Measurements from ENCODE around the gene MTURN.

The MTURN gene

GRCh38 chr7:30191809-30192208, 57.0 kb downstream of the MTURN start:
- Mint-ChIP-seq H3K4me3 (no peak overlapping the region), H3K36me3 (no peaks in the 10 kb centered on the region), H3K9me3 (peaks cover 7% of the 10 kb centered on the region), H3K27ac (no peak overlapping the region), H3K4me1 (no peaks in the 10 kb centered on the region)
- ATAC-seq: no peak
- DNase-seq (ENCODE audit: low spot score in 2 of 2): no peak

GRCh38 chr7:30193336-30193943, 58.7 kb downstream of the MTURN start:
- Mint-ChIP-seq H3K4me3 (no peak overlapping the region), H3K36me3 (no peaks in the 10 kb centered on the region), H3K9me3 (peaks cover 6% of the 10 kb centered on the region), H3K4me1 (no peaks in the 10 kb centered on the region), H3K27ac (no peak overlapping the region)
- ATAC-seq: no peak
- no peak for DNase-seq (ENCODE audit: low spot score in 2 of 2)

- Mint-ChIP-seq H3K27ac (no peak overlapping the region), H3K4me3 (no peak overlapping the region), H3K36me3 (no peaks in the 10 kb centered on the region), H3K9me3 (peaks cover 6% of the 10 kb centered on the region), H3K4me1 (no peaks in the 10 kb centered on the region)
- ATAC-seq: no peak
- no peak for DNase-seq (ENCODE audit: low spot score in 2 of 2)
Measured at GRCh38 chr7:30196408-30196807, 61.6 kb downstream of the MTURN start.

- H3K36me3 Mint-ChIP-seq: no peaks in the 10 kb centered on the region
- H3K27ac Mint-ChIP-seq: no peak overlapping the region
- H3K9me3 Mint-ChIP-seq: peaks cover 6% of the 10 kb centered on the region
- H3K4me1 Mint-ChIP-seq: no peaks in the 10 kb centered on the region
- DNase-seq (ENCODE audit: low spot score in 2 of 2) (no peak), ATAC-seq (no peak)
- H3K4me3 Mint-ChIP-seq: no peak overlapping the region
Measured at GRCh38 chr7:30197438-30197837, 62.7 kb downstream of the MTURN start.

- no peak overlapping the region for H3K4me3 Mint-ChIP-seq
Measured at GRCh38 chr7:30199271-30199670, 64.5 kb downstream of the MTURN start.

GRCh38 chr7:30200591-30200990, 65.8 kb downstream of the MTURN start:
- H3K4me3 Mint-ChIP-seq: no peak overlapping the region
- ATAC-seq (no peak), DNase-seq (ENCODE audit: low spot score in 2 of 2) (no peak)
- peaks cover 6% of the 10 kb centered on the region for H3K9me3 Mint-ChIP-seq
- no peaks in the 10 kb centered on the region for H3K4me1 Mint-ChIP-seq
- no peaks in the 10 kb centered on the region for H3K36me3 Mint-ChIP-seq
- no peak overlapping the region for H3K27ac Mint-ChIP-seq

More at GRCh38 chr7:30199271-30199670, 64.5 kb downstream of the MTURN start:
- no peak for DNase-seq (ENCODE audit: low spot score in 2 of 2)
- Mint-ChIP-seq H3K27ac (no peak overlapping the region), H3K36me3 (no peaks in the 10 kb centered on the region), H3K9me3 (peaks cover 6% of the 10 kb centered on the region), H3K4me1 (no peaks in the 10 kb centered on the region)
- ATAC-seq: no peak

GRCh38 chr7:30201161-30201666, 66.4 kb downstream of the MTURN start:
- DNase-seq (ENCODE audit: low spot score in 2 of 2) (no peak), ATAC-seq (no peak)
- H3K9me3 Mint-ChIP-seq: peaks cover 6% of the 10 kb centered on the region
- H3K27ac Mint-ChIP-seq: no peak overlapping the region
- no peaks in the 10 kb centered on the region for H3K4me1 Mint-ChIP-seq
- H3K4me3 Mint-ChIP-seq: no peak overlapping the region
- no peaks in the 10 kb centered on the region for H3K36me3 Mint-ChIP-seq

- DNase-seq (ENCODE audit: low spot score in 2 of 2) (no peak), ATAC-seq (no peak)
- Mint-ChIP-seq H3K27ac (no peak overlapping the region), H3K36me3 (no peaks in the 10 kb centered on the region), H3K4me3 (no peak overlapping the region), H3K4me1 (no peaks in the 10 kb centered on the region), H3K9me3 (peaks cover 3% of the 10 kb centered on the region)
Measured at GRCh38 chr7:30201921-30202320, 67.1 kb downstream of the MTURN start.

GRCh38 chr7:30202671-30203070, 67.9 kb downstream of the MTURN start:
- ATAC-seq (no peak), DNase-seq (ENCODE audit: low spot score in 2 of 2) (no peak)
- no peaks in the 10 kb centered on the region for H3K4me1 Mint-ChIP-seq
- no peak overlapping the region for H3K4me3 Mint-ChIP-seq
- H3K27ac Mint-ChIP-seq: no peak overlapping the region
- no peaks in the 10 kb centered on the region for H3K9me3 Mint-ChIP-seq
- H3K36me3 Mint-ChIP-seq: no peaks in the 10 kb centered on the region

GRCh38 chr7:30206491-30206890, 71.7 kb downstream of the MTURN start:
- no peaks in the 10 kb centered on the region for H3K36me3 Mint-ChIP-seq
- no peak overlapping the region for H3K27ac Mint-ChIP-seq
- DNase-seq (ENCODE audit: low spot score in 2 of 2) (no peak), ATAC-seq (no peak)
- no peak overlapping the region for H3K4me3 Mint-ChIP-seq
- H3K4me1 Mint-ChIP-seq: no peaks in the 10 kb centered on the region
- no peaks in the 10 kb centered on the region for H3K9me3 Mint-ChIP-seq

- ATAC-seq (no peak), DNase-seq (ENCODE audit: low spot score in 2 of 2) (no peak)
- Mint-ChIP-seq H3K9me3 (no peaks in the 10 kb centered on the region), H3K4me3 (no peak overlapping the region), H3K27ac (no peak overlapping the region), H3K36me3 (no peaks in the 10 kb centered on the region), H3K4me1 (no peaks in the 10 kb centered on the region)
Measured at GRCh38 chr7:30206942-30207341, 72.2 kb downstream of the MTURN start.

- H3K27ac Mint-ChIP-seq: no peak overlapping the region
- H3K36me3 Mint-ChIP-seq: no peaks in the 10 kb centered on the region
- no peaks in the 10 kb centered on the region for H3K4me1 Mint-ChIP-seq
- ATAC-seq (no peak), DNase-seq (ENCODE audit: low spot score in 2 of 2) (no peak)
- H3K9me3 Mint-ChIP-seq: no peaks in the 10 kb centered on the region
- no peak overlapping the region for H3K4me3 Mint-ChIP-seq
Measured at GRCh38 chr7:30207376-30207775, 72.6 kb downstream of the MTURN start.

GRCh38 chr7:30209951-30210350, 75.2 kb downstream of the MTURN start:
- Mint-ChIP-seq H3K36me3 (no peaks in the 10 kb centered on the region), H3K9me3 (no peaks in the 10 kb centered on the region), H3K27ac (no peak overlapping the region), H3K4me3 (no peak overlapping the region), H3K4me1 (no peaks in the 10 kb centered on the region)
- ATAC-seq (no peak), DNase-seq (ENCODE audit: low spot score in 2 of 2) (no peak)

Measured in stimulated activated effector memory CD8-positive, alpha-beta T cell treated with anti-CD3 and anti-CD28 coated beads, Interleukin-12 subunit alpha, Interleukin-12 subunit beta, amount 100 ng/mL, for 72 hours (primary cell).